Smooth muscle cell of the umbilical artery (primary cell): ENCODE data around the gene POM121. TPM values are rescaled to one million over a fixed set of nuclear protein-coding genes. Genes with fewer than 3 reads are reported as not detected.

Experiments used
- total RNA-seq: library from RNA; depleted of rRNA; stranded (reverse); fragments of >200 nt; gene quantifications from 2 replicates; pipeline ENCODE4 v1.2.3, GENCODE V29; 2014

The POM121 gene
- 6.2 and 13.2 TPM in 2 replicates for total RNA-seq

GRCh38 chr7:72924733-72925545, at the start of gene POM121:
Gene POM121, plus strand, starts transcription at chr7:72925095. Its CDS starts 27 bp downstream, at chr7:72925122.

GRCh38 chr7:72968980-72969516, 44.2 kb downstream of the POM121 start, which contains the start of gene TRIM74:
Gene TRIM74, minus strand, starts transcription at chr7:72969466. Its CDS starts 3,309 bp downstream, at chr7:72966157.

Other genes with a start within 250 kb of the POM121 start
- gene TYW1B, start 96.9 kb upstream of the POM121 start, total RNA-seq, result 4.5 and 5.1 TPM in 2 replicates
- gene TRIM74, start 44.4 kb downstream of the POM121 start, total RNA-seq, result not detected in 2 replicates
- gene SPDYE8, start 104.7 kb downstream of the POM121 start, total RNA-seq, result not detected in 2 replicates
- not detected in 2 replicates for gene SPDYE11, start 132.8 kb downstream of the POM121 start, total RNA-seq
- not detected in 2 replicates for gene SPDYE9, start 160.9 kb downstream of the POM121 start, total RNA-seq